ENCODE data around the gene MS4A4E.

Gene MS4A4E

DNA sequence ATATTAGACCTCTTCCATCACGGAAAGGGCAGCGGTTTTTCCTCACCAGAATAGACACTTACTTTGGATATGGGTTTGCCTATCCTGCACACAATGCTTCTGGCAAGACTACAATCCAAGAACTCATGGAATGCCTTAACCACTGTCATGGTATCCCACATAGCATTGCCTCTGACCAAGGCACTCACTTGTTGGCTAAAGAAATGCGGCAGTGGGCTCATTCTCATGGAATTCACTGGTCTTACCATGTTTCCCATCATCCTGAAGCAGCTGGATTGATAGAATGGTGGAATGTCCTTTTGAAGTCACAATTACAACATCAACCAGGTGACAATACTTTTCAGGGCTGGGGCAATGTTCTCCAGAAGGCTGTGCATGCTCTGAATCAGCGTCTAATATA is 20.8 kb downstream of the MS4A4E start:
- TF ChIP-seq, protein P1, sequence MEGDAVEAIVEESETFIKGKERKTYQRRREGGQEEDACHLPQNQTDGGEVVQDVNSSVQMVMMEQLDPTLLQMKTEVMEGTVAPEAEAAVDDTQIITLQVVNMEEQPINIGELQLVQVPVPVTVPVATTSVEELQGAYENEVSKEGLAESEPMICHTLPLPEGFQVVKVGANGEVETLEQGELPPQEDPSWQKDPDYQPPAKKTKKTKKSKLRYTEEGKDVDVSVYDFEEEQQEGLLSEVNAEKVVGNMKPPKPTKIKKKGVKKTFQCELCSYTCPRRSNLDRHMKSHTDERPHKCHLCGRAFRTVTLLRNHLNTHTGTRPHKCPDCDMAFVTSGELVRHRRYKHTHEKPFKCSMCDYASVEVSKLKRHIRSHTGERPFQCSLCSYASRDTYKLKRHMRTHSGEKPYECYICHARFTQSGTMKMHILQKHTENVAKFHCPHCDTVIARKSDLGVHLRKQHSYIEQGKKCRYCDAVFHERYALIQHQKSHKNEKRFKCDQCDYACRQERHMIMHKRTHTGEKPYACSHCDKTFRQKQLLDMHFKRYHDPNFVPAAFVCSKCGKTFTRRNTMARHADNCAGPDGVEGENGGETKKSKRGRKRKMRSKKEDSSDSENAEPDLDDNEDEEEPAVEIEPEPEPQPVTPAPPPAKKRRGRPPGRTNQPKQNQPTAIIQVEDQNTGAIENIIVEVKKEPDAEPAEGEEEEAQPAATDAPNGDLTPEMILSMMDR (IDR thresholded peaks at IDR 0.05; ENCODE audit: low read depth, low read length, missing control alignments), result no peak

DNA sequence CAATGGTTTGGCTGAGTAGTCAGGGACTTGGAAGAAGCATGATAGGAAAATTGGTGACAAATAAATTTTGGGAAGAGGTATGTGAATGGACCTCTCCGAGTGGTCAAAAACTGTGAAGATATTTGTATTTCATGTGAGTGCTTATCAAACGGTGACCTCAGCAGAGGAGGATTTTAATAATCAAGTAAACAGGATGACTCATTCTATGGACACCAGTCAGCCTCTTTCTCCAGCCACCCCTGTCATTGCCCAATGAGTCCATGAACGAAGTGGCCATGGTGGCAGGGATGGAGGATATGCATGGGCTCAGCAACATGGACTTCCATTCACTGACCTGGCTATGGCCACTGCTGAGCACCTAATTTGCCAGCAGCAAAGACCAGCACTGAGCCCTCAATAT is 21.2 kb downstream of the MS4A4E start:
- TF ChIP-seq, protein P1 (IDR thresholded peaks at IDR 0.05; ENCODE audit: low read depth, low read length, missing control alignments), result no peak
- no peak for DNase-seq (ENCODE audit: low read depth)
- no peak overlapping the region for H3K4me3 ChIP-seq (ENCODE audit: low read depth, low read length)

More for the DNA sequence above, 20.8 kb downstream of the MS4A4E start:
- no peak for DNase-seq (ENCODE audit: low read depth)
- H3K4me3 ChIP-seq (ENCODE audit: low read depth, low read length), result no peak overlapping the region

DNA sequence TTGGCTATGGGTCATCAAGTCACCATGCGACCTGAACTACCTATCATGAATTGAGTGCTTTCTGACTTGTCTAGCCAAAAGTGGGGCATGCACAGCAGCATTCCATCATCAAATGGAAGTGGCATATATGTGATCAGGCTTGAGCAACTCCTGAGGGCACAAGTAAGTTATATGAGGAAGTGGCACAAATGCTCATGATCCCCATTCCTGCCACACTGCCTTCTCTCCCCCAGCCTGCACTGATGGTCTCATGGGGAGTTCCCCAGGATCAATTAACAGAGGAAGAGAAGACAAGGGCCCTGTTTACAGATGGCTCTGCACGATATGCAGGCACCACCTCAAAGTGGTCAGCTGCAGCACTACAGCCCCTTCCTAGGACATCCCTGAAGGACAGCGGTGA is 21.8 kb downstream of the MS4A4E start:
- TF ChIP-seq, protein P1 (IDR thresholded peaks at IDR 0.05; ENCODE audit: low read depth, low read length, missing control alignments), result no peak
- DNase-seq (ENCODE audit: low read depth), result no peak
- no peak overlapping the region for H3K4me3 ChIP-seq (ENCODE audit: low read depth, low read length)

DNA sequence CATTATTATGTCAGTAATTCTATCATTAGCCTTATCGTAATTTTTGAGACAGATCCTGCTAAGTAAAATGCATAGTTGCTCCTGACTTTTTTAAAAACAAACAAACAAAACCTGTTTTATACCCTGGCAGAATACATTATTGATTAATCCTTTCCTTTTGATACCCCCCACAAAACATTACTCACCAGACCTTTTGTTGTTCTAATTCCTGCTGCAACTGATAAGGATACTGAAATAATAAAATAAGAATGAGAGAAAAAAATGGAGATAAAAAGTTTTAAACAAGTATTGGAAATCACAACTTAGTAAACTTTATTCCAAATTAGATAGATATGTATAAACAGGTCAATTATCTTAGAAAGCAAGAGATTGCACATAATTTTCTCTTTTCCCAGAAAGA is 28.6 kb downstream of the MS4A4E start:
- no peak for DNase-seq (ENCODE audit: low read depth)
- TF ChIP-seq, protein P1 (IDR thresholded peaks at IDR 0.05; ENCODE audit: low read depth, low read length, missing control alignments), result no peak
- no peak overlapping the region for H3K4me3 ChIP-seq (ENCODE audit: low read depth, low read length)

DNA sequence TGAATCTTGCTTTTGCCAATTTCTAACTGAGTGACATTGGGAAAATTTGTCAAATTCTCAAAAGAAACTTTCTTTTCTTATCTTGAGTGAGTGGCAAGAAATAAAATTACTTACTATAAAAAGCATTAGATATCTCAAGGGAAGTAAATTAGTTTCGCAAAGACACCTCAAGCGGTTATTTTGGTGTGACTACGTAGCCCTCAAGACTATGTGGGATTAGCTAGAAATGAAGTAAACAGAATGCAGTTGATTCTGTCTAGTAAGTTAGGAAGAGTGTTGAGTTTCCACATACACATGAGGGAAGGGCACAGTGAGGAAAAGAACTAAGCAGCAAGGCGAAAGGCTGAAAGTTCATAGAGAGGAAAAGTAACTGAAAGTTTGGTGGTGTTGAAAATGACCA is 31.7 kb downstream of the MS4A4E start:
- no peak for DNase-seq (ENCODE audit: low read depth)
- H3K4me3 ChIP-seq (ENCODE audit: low read depth, low read length), result no peak overlapping the region
- TF ChIP-seq, protein P1 (IDR thresholded peaks at IDR 0.05; ENCODE audit: low read depth, low read length, missing control alignments), result no peak

DNA sequence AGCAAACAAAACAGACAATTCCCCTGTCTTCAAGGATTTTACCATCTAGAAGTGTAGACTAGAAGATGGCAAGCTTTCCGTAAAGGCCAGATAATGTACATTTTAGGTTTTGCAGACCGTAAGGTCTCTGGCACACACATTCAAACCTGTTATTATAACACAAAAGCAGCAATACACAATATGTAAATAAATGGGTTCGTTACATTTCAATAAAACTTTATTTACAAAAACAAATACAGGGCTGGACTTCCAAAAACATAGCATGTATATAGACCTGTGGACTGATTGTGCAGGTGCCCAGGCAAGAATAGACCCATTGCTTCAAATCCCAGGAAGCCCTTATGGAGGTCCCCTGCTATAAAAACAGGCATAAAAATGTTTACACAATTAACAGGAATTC is 33.0 kb downstream of the MS4A4E start:
- TF ChIP-seq, protein P1 (IDR thresholded peaks at IDR 0.05; ENCODE audit: low read depth, low read length, missing control alignments), result no peak
- DNase-seq (ENCODE audit: low read depth), result no peak
- H3K4me3 ChIP-seq (ENCODE audit: low read depth, low read length), result no peak overlapping the region

DNA sequence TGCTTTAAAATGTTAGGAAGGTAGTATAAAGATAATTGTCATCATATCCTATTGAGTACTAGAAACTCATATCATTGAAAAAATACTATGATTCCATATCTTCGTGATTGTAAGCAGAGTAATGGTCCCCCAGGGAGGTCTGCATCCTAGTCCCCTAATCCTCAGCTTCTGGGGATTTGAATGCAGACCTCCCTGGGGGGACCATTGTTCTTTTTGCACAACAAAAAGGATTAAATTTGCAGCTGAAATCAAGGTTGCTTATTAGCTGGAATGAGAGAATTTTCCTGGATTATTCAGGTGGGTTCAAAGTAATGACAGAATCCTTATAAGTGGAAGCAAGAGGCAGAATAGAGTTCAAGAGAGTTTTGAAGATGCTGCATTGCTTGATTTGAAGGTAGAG is 34.0 kb downstream of the MS4A4E start:
- no peak overlapping the region for H3K4me3 ChIP-seq (ENCODE audit: low read depth, low read length)
- no peak for DNase-seq (ENCODE audit: low read depth)
- TF ChIP-seq, protein P1 (IDR thresholded peaks at IDR 0.05; ENCODE audit: low read depth, low read length, missing control alignments), result no peak
